MM.1S (cell line): ENCODE measurements around the gene MEGF10.

Experiments used
- DNase-seq: peaks from one replicate; pipeline ENCODE4 v3.0.0-alpha.2; 2015
- H2AFZ ChIP-seq: fragments of 300-600 bp; sonication (generic); 2 replicates; pipeline ENCODE4 v1.6.0; 2016; ENCODE audit warnings: antibody characterized with exemption, low read length
- H3F3A ChIP-seq: fragments of 300-600 bp; sonication (generic); 2 replicates; pipeline ENCODE4 v1.6.1; 2016; ENCODE audit warnings: mild to moderate bottlenecking, antibody characterized with exemption, low read length, moderate library complexity, mixed read lengths; ENCODE audit not compliant: insufficient read depth
- H3K27ac ChIP-seq: fragments of 300-600 bp; sonication (generic); 2 replicates; pipeline ENCODE4 v1.5.1; 2016; ENCODE audit warnings: mild to moderate bottlenecking, low read length
- H3K27me3 ChIP-seq: fragments of 300-600 bp; sonication (generic); replicated peaks from 2 replicates; pipeline ENCODE4 v1.6.0; 2016; ENCODE audit warnings: low read length; ENCODE audit not compliant: insufficient read depth
- H3K36me3 ChIP-seq: fragments of 300-600 bp; sonication (generic); replicated peaks from 2 replicates; pipeline ENCODE4 v1.6.1; 2016; ENCODE audit warnings: mild to moderate bottlenecking, low read length, mixed read lengths; ENCODE audit not compliant: insufficient read depth
- H3K4me1 ChIP-seq: fragments of 300-600 bp; sonication (generic); 2 replicates; pipeline ENCODE4 v1.6.1; 2016; ENCODE audit warnings: low read length, mixed read lengths
- H3K4me2 ChIP-seq: fragments of 300-600 bp; sonication (generic); 2 replicates; pipeline ENCODE4 v1.6.0; 2016; ENCODE audit warnings: low read depth, low read length
- H3K4me3 ChIP-seq: fragments of 300-600 bp; sonication (generic); 2 replicates; pipeline ENCODE4 v1.5.1; 2016; ENCODE audit warnings: low read length, mixed read lengths
- H3K79me2 ChIP-seq: fragments of 300-600 bp; sonication (generic); 2 replicates; pipeline ENCODE4 v1.6.1; 2016; ENCODE audit warnings: mixed run types, low read length, mixed read lengths
- H3K9ac ChIP-seq: fragments of 300-600 bp; sonication (generic); 2 replicates; pipeline ENCODE4 v1.6.1; 2016; ENCODE audit warnings: low read length, mixed read lengths
- H3K9me2 ChIP-seq: fragments of 300-600 bp; sonication (generic); replicated peaks from 2 replicates; pipeline ENCODE4 v1.6.1; 2016; ENCODE audit warnings: mild to moderate bottlenecking, low read length, mixed read lengths; ENCODE audit not compliant: insufficient read depth
- H3K9me3 ChIP-seq: fragments of 300-600 bp; sonication (generic); replicated peaks from 2 replicates; pipeline ENCODE4 v1.6.1; 2016; ENCODE audit warnings: mild to moderate bottlenecking, low read length, mixed read lengths; ENCODE audit not compliant: insufficient read depth
- H4K20me1 ChIP-seq: fragments of 300-600 bp; sonication (generic); 2 replicates; pipeline ENCODE4 v1.6.1; 2016; ENCODE audit warnings: mild to moderate bottlenecking, low read length, moderate library complexity, mixed read lengths; ENCODE audit not compliant: insufficient read depth
- CTCF ChIP-seq: fragments of 300-600 bp; sonication (generic); IDR thresholded peaks from 2 replicates; pipeline ENCODE4 v1.5.1; 2016; ENCODE audit warnings: antibody characterized with exemption, low read length, mixed read lengths
- EZH2 ChIP-seq: fragments of 300-600 bp; sonication (generic); optimal IDR thresholded peaks from 2 replicates; pipeline ENCODE3; 2017; ENCODE audit warnings: low read depth, mild to moderate bottlenecking, antibody characterized with exemption, low read length, mixed read lengths
- EZH2phosphoT487 ChIP-seq: fragments of 300-600 bp; sonication (generic); IDR thresholded peaks from 2 replicates; pipeline ENCODE4 v1.6.1; 2018; ENCODE audit warnings: antibody characterized with exemption, low read length

Gene MEGF10

GRCh38 chr5:127353796-127354195 lies 63.2 kb downstream of the MEGF10 start:
- Histone ChIP-seq H3K4me1 (no peaks in the 10 kb centered on the region), H4K20me1 (no peaks in the 10 kb centered on the region), H3K9ac (no peak overlapping the region), H3K9me2 (no peaks in the 10 kb centered on the region), H2AFZ (no peak overlapping the region), H3K4me3 (no peak overlapping the region), H3F3A (no peaks in the 10 kb centered on the region), H3K27ac (no peak overlapping the region), H3K9me3 (no peaks in the 10 kb centered on the region), H3K36me3 (no peaks in the 10 kb centered on the region), H3K79me2 (no peaks in the 10 kb centered on the region), H3K4me2 (no peak overlapping the region), H3K27me3 (no peaks in the 10 kb centered on the region)
- no peak for DNase-seq
- TF ChIP-seq EZH2, result no peak
- no peak for TF ChIP-seq CTCF
- no peak for TF ChIP-seq EZH2phosphoT487

- Histone ChIP-seq H3K9me3 (no peaks in the 10 kb centered on the region), H3K27ac (no peak overlapping the region), H3K79me2 (no peaks in the 10 kb centered on the region), H3K4me1 (no peaks in the 10 kb centered on the region), H3K9me2 (no peaks in the 10 kb centered on the region), H3K27me3 (no peaks in the 10 kb centered on the region), H3K36me3 (no peaks in the 10 kb centered on the region), H4K20me1 (no peaks in the 10 kb centered on the region), H3F3A (no peaks in the 10 kb centered on the region), H3K4me3 (no peak overlapping the region), H3K9ac (no peak overlapping the region), H2AFZ (no peak overlapping the region), H3K4me2 (no peak overlapping the region)
- no peak for DNase-seq
- TF ChIP-seq EZH2 (no peak), EZH2phosphoT487 (no peak)
These were observed 64.7 kb downstream of the MEGF10 start for GRCh38 chr5:127355337-127355736.

- no peak for TF ChIP-seq EZH2phosphoT487
- no peak for TF ChIP-seq CTCF
- TF ChIP-seq EZH2, result no peak
- no peaks in the 10 kb centered on the region for H3K27me3 ChIP-seq
- H3K4me2 ChIP-seq, result no peak overlapping the region
- H3K27ac ChIP-seq, result no peak overlapping the region
- H3F3A ChIP-seq, result no peaks in the 10 kb centered on the region
- H3K79me2 ChIP-seq, result no peaks in the 10 kb centered on the region
- DNase-seq, result no peak
- no peaks in the 10 kb centered on the region for H4K20me1 ChIP-seq
- no peak overlapping the region for H2AFZ ChIP-seq
- H3K9me2 ChIP-seq, result no peaks in the 10 kb centered on the region
- H3K9me3 ChIP-seq, result no peaks in the 10 kb centered on the region
- H3K4me3 ChIP-seq, result no peak overlapping the region
- H3K4me1 ChIP-seq, result no peaks in the 10 kb centered on the region
- no peaks in the 10 kb centered on the region for H3K36me3 ChIP-seq
- no peak overlapping the region for H3K9ac ChIP-seq
These were observed 67.7 kb downstream of the MEGF10 start for GRCh38 chr5:127358284-127358683.

GRCh38 chr5:127358740-127359139 lies 68.1 kb downstream of the MEGF10 start:
- H4K20me1 ChIP-seq, result no peaks in the 10 kb centered on the region
- H3F3A ChIP-seq, result no peaks in the 10 kb centered on the region
- H3K4me3 ChIP-seq, result no peak overlapping the region
- no peak overlapping the region for H3K4me2 ChIP-seq
- H3K9me3 ChIP-seq, result no peaks in the 10 kb centered on the region
- no peaks in the 10 kb centered on the region for H3K36me3 ChIP-seq
- H2AFZ ChIP-seq, result no peak overlapping the region
- no peaks in the 10 kb centered on the region for H3K79me2 ChIP-seq
- no peak for DNase-seq
- H3K27me3 ChIP-seq, result no peaks in the 10 kb centered on the region
- no peaks in the 10 kb centered on the region for H3K4me1 ChIP-seq
- no peak overlapping the region for H3K9ac ChIP-seq
- no peaks in the 10 kb centered on the region for H3K9me2 ChIP-seq
- TF ChIP-seq EZH2phosphoT487 (no peak), CTCF (no peak), EZH2 (no peak)
- H3K27ac ChIP-seq, result no peak overlapping the region
